Epithelial cell of prostate (primary cell): ENCODE results near the gene ERBB4.
A peak's percentile ranks its signal among the peaks of the same experiment; 100 is the strongest.

Experiments
- DNase-seq: peaks from one replicate; pipeline ENCODE4 v3.0.0-alpha.2; 2011; ENCODE audit warnings: low read depth, low spot score
- H3K27ac ChIP-seq: fragments of 450-650 bp; 2 replicates; pipeline ENCODE4 v1.5.1; 2017; ENCODE audit warnings: mild to moderate bottlenecking

The ERBB4 gene

DNA sequence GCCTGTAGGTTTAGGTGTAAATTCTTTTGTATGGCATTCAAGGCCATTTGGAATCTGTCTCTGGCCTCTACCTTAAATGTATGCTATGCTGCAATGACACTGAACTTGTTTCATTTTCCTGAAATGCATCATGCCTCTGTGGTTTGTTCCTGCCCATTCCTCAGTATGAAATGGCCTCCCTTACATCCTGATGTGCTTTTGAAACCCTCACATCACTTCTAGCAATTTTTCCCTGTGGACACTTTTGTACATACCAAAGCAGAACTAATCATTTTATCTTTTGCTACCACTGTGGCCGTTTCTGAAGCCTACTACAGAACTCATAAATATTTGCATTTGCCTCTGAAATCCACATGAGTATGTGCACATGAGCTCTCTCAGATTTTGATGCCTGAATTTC lies 557.2 kb downstream of the ERBB4 start:
- H3K27ac ChIP-seq, result no peak overlapping the region
- DNase-seq, result no peak

DNA sequence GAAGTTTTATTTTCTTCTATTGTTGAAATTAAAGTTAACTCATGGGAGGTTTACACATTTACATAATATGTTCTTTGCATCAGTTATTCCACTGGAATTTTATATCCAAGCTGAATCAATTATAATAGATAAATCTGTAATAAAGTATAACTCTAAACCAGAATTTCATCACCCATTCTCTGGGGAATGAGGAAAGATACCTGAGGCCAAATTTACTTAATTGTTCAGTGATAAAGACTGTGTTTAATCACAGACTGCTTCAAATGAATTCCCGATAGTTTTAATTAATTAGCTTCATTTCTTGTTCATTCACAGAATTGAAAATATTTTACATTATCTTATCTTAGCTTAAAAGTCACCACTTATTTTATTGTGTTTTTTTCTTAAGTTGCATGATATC lies 562.5 kb downstream of the ERBB4 start:
- no peak for DNase-seq
- H3K27ac ChIP-seq, result no peak overlapping the region

DNA sequence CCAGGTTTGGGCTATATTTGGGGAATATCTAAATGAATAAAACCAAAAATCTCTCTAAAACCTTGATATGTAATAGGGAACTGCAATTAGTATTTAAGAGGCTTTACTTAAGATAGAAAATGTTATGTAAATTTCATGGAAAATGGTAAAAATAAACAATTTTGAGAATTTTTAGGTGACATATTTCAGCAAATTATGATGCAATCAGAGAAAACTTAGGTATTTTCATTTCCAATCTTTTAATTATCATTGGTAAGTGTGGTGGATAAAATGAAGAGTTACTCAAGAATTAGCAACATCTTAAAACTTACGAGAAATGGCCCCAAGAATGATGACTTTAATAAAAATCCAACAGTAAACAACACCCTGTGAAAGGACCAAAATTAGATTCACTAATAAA lies 571.4 kb downstream of the ERBB4 start:
- no peak for DNase-seq
- H3K27ac ChIP-seq, result no peak overlapping the region

DNA sequence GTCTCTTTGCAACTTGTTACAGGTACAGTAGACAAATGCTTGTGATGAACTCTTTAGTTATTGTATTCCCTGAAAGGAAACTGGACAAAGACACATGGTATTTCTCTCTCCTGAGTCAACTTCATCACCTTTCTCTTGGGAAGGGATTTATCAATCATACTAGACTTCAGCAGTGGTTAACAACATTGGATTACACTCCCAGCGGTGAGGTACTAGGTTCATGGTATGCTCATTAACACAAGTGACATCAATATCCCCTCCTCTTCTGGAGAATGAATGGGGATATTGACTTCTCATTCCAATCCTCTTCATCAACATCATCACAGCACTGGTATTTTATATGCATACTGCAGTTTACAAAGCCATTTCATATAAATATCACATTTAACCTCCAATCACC lies 574.6 kb downstream of the ERBB4 start:
- H3K27ac ChIP-seq, result no peak overlapping the region
- no peak for DNase-seq

DNA sequence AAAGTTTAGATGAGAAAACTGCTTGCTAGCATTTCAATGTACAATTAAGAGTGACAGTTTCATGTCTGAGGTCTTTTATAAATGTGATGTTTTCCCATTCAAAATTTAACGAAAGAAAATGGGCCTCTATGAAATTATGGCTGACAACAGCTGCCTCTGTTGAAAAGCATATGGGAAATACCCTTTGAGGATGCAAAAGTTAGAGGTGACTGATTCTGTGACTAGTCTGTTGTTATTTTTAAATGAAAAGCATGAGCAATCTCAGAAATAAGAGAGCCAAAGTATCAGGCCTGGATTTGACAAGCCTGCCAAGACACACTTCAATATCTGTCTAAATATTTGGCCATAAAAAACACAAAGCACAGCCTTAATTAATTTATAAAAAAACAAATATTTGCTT lies 580.8 kb downstream of the ERBB4 start:
- no peak for DNase-seq
- no peak overlapping the region for H3K27ac ChIP-seq

DNA sequence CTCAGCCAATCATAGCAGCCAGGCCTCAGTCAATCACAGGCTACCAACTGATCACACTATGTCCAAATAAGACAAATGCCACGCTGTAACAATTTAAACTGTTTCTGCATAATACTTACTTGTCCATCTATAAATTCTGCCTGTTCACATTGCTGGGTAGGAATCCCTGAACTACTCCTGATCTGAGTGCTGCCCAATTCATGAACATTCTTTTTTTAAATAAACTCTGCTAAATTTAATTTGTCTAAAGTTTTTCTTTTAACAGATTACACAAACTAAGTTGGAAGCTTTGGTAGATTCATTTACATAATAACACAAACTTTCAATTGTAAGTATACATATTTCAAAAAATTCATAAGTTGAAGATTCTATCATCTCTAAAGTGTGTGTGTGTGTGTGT lies 583.0 kb downstream of the ERBB4 start:
- H3K27ac ChIP-seq, result no peak overlapping the region
- no peak for DNase-seq

DNA sequence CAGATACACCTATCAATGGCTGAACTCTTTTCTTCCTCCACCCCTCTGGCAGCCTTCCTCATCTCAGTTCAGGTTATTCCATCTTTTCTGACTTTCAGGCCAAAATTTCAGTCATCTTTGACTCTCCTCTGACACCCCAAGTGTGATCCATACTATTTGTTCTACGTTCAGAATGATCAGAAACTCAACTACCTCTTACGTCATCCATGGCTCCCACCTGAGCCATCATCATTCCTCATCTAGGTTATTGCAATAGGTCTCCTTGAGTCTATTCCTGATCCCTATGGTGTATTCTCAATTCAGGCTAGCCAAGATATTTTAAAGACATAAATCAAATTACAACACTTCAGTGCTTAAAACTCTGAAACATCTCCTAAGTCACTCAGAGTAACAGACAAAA lies 589.7 kb downstream of the ERBB4 start:
- DNase-seq, result no peak
- no peak overlapping the region for H3K27ac ChIP-seq

DNA sequence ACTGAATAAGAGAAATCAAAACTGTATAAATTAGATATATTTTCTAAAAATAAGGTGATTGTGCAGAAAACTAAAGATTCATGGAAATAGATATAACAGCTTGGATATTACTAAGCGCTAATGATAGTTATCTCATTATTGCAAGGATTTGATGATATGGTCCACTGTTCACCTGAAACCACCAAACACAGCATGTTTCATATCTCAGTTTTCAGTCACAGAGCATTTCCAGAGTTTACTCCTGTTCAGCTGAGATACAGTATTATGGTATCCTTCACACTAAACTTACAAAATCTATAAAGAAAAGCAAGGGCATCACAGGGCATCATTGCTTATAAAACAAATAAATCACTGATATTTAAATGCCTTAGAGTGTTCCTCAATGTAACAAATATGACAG lies 591.6 kb downstream of the ERBB4 start:
- DNase-seq, result no peak

DNA sequence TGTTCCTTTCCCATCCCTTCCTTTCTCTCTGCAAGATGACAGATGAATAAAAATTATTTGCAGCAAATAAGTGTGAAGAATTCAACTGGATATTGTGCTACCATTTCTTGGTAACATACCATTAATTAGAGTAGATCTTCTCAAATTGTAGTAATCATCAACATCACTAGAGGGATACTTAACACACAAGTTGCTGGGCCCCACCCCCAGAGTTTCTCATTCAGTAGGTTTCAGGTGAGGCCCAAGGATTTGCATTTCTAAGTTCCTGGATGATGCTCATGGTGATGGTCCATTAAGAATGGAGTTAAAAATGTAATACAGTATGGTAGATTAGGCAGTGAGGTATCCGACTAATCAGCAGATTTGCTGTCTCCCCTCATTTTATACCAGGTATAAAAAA lies 594.0 kb downstream of the ERBB4 start:
- H3K27ac ChIP-seq, result no peak overlapping the region
- no peak for DNase-seq

More for the DNA sequence above, 591.6 kb downstream of the ERBB4 start:
- H3K27ac ChIP-seq, result no peak overlapping the region

DNA sequence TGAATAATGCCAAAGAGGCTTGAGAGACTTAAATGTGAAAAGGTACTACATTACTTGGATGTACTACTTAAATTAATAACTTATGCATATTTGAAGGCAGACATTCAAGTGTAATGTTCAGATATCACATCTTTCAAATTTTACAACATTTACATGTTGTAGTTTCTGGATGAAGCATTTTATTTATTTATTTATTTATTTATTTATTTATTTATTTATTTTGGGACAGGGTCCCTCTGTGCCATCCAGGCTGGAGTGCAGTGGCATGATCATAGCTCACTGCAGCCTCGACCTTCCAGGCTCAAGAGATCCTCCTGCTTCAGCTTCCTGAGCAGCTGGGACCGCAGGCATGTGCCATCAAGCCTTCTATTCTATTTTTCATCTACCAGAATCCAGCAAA lies 596.4 kb downstream of the ERBB4 start:
- H3K27ac ChIP-seq, result no peak overlapping the region
- no peak for DNase-seq

DNA sequence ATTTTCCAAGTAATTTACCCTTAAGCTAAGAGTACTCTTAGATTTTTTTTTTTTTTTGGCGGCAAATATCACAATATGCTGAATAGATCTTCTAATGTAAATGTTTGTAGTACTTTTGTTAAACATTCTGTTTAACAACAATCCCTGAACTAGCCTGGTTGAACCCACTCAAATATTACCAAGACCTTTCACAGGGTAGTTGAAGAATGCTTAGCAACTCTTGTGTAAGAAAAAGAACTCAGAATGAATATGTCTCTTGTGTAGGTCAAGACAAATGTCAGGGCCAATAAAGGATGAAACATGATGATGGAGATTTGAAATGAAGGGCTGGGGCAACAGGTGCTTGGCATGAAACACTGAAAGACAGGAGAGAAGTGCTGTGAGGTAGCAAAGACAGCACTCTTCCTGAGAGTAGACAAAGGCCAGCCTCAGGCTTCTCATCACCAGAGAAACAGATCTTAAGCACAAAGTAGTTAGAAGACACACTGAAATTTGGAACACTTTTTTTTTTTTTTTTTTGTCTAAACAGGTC lies 597.3 kb downstream of the ERBB4 start:
- no peak overlapping the region for H3K27ac ChIP-seq
- DNase-seq, result no peak

DNA sequence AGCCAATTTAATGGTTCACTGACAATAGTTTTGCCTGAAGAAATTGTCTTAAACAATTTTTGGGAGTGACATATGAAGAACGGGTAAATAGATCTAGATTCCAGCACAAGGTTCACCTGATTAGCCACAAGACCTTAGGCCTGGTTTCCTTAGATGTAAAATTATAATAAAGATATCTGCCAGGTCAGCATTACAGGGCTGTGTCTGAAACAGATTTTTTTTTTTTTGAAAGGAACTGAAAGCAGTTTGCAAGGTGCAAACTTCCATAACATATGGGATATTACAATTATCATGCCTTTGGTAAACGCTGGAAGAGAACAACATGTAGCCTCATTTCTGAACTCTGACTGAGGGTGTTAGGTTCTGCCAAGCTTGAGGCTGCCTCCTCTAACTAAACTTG lies 599.4 kb downstream of the ERBB4 start:
- H3K27ac ChIP-seq, result no peak overlapping the region
- no peak for DNase-seq

DNA sequence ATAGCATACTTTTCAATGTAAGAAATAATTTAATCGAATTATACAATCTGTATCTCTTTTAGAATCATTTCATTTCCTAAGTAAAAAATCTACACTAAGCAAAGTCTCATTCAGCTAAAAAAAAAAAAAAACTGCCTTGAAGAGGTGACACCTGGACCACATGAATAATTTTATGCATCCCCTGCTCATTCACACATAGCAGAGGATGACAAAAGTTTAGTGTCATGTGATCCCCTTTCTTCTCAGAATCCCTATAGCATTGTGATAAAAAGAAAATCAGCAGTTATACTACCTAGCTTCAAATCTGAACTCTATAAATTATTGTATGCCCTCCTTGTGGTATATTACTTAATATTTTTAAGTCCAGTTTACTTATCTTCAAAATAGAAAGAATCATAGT lies 603.8 kb downstream of the ERBB4 start:
- no peak for DNase-seq
- no peak overlapping the region for H3K27ac ChIP-seq

DNA sequence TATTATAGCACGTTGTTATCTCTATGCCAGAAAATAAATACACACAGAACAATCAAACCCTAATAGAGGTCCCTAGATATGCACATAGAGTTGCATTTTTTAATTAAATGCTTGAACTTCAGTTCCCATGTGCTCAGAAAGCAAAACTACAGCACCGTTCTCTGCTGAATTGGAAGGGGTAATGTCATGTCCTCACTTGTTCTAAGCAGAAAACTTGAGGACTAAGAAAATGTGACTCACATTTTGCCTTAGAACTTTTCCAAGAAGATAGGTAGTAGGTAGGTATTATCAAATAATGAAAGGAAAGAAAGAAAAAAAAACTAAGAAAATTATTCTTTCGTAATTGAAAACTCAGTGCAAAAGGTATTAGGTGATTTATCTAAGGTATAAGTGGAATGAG lies 607.3 kb downstream of the ERBB4 start:
- DNase-seq, result peak; percentile 3
- H3K27ac ChIP-seq, result no peak overlapping the region

DNA sequence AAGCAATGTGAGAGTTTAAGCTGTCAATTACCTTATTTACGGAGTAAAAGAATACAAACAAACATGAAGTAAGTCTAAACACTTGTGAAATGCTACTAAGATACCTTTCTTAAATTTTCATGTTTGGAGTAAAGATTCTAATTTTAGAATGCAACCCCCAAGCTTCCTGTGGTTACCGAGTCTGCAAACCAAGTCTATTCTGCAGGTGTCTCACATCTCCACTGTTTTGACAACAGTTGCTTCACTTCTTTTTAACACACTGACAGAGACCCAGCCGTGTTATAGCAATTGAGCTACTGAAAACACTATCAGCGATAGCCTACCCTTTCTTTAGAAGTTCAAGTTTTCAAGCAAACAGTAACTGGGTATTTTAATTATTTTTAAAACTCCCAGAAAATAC lies 608.3 kb downstream of the ERBB4 start:
- no peak for DNase-seq

DNA sequence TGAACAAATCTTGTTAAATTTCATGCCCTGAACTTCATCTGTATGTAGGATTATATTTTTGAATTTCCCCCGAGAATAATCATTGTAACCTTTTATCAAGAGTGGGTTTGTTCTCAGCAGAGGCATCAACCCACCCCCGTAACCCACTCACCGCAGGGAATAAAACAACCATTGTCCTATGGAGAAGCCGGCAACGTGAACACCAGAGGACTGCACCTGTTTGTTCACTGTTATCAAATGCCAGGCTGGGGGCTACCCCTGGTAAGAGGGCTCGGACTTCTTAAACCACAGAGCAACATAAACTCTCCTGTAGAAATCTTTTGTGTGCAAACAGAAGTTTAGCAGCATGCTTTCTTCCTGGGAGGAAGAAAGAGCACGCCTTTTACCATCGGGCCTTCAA lies 610.4 kb downstream of the ERBB4 start:
- DNase-seq, result no peak

More for the DNA sequence above, 608.3 kb downstream of the ERBB4 start:
- H3K27ac ChIP-seq, result no peak overlapping the region

DNA sequence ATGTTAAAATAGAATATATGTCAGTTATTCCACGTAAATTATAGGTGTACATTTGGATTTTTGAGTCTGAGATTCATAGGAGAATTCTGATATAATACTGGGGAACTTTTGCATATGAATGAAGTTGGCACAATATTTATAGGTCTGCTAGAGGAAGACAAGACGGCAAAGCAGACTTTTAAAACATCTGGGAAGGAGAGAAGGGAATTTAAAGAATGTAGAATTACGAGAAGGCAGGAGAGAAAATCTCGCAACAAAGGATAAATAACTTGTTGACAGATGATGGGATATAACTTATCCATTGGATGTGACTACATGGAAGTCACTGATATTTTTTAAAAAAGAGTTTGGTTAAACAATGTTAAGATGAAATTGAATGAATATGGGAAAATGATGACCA lies 615.6 kb downstream of the ERBB4 start:
- H3K27ac ChIP-seq, result no peak overlapping the region
- no peak for DNase-seq

More for the DNA sequence above, 610.4 kb downstream of the ERBB4 start:
- no peak overlapping the region for H3K27ac ChIP-seq

DNA sequence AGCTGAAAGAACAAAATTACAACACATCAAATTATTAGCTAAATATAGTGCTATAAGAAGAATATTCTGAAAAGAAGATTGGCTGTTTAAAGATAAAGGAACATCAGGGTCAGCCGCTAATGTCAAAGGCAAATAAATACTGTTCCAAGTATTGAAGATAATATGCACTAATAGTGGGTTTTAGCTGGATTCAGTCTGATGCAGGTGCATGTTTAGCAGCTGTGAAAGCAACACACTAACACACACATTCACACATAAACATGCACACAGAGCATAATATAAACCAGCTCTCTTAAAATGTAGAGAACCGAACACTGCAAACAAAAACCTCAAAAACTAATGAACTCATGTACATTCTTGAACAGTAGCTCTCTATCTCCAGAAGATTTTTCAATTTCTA lies 634.6 kb downstream of the ERBB4 start:
- DNase-seq, result no peak
- no peak overlapping the region for H3K27ac ChIP-seq

DNA sequence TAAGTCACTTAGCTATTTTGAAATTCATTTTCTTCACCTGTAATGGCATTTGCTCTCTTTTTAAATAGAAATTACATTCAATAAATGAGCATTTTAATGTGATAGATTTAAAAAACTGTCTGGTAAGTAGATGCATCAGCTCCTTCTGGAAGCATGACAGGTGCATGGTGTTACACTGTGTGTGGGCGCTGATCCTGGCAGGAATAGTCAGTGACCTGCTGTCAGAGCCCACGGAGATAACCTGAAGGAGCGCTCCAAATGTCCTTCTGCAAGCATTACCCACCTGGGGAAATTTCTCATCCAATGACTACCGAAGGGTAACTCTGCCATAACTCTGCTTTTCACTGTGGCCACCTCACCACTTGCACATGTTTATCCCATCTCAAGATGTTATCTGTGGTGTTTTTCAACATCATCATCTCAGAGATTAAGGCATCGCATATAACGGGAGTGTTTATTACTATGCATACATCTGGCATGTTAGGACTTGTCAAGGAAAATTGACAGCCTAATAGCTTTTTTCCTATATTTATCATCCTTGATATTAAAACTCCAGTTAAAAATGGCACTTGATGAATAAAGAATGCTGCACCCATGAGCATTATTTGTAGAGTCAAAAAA lies 637.3 kb downstream of the ERBB4 start:
- H3K27ac ChIP-seq, result no peak overlapping the region
- no peak for DNase-seq

DNA sequence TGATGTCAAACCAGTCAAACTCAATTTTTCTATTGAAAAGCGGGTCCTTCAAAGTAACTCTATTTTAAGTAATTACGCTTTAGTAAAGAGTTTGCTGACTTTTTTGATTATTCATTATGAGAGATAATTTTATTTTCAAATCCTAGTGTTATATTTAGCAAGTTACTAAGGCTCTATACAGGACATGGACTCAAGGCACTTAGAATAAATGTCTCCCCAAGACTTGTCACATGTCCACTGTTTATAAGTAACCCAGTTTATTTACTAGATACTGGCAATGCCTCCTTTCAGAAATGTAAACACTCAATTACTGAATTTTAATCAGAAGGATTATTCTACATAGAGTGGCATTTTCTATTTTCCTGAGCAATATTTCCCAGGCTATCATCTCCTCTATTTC lies 638.1 kb downstream of the ERBB4 start:
- no peak for DNase-seq
- H3K27ac ChIP-seq, result no peak overlapping the region

DNA sequence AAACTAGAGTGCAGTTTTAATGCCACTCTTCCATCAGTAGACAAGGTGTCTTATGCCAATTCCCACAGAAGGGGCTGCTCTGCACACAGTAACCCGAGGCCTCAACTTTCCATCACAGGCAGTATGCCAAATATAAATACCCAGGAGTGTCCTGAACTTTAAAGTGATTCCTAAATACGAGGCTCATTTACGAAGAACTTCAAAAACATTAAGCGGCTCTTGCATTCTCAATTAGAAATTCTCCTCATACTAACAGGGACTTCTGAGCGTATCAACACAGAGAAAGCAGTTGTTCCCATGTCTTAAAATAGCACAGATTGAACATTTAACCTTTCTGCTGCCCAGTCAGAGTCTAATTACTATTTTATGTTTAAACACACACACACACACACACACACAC lies 638.6 kb downstream of the ERBB4 start:
- DNase-seq, result no peak
- H3K27ac ChIP-seq, result no peak overlapping the region

DNA sequence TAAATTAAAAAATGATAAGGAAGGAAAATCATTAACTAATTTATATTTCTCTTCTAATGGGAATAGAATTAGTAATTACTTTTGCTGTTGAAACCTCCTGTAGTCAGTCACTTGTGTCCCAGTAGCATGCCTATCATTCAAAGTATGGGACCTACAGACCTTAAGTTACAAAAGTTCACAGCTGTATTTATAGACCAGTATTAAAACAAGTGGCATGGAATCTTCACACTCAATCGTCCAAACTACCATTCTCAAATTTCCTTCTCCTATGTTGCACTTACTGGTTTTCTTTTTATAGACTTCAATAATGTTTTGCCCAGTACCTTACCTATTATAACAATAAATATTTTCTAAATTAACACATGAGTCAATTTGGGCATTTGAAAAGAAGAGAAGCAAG lies 639.9 kb downstream of the ERBB4 start:
- DNase-seq, result no peak
- H3K27ac ChIP-seq, result no peak overlapping the region

DNA sequence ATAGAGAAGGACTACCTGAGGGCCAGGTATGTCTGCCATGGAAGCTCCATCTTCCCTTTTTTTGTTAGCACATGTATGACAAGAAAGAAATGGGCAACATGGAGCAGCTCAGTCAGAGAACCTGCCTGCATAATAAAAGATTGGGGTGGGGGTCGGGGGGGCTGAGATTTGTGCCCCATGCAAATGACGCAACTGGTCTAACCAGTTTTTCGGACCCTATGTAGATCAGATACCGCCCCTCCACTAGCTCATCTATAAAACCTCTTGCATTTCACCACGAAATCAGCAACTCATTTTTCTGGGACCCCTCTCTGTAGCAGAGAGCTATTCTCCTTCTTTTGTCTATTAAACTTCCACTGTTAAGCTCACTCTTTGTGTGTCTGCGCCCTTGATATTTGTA lies 657.2 kb downstream of the ERBB4 start:
- H3K27ac ChIP-seq, result no peak overlapping the region
- no peak for DNase-seq
